Left ventricle myocardium superior (tissue), 1 donor: ENCODE measurements around the gene ADAMTS17. TPM values are rescaled to one million over a fixed set of nuclear protein-coding genes. Genes with fewer than 3 reads are reported as not detected.

Source experiments
- ATAC-seq: fragments of 200-7000 bp; cut with Tn5 transposase; one replicate; pipeline ENCODE4 v1.9.1; 2020; ENCODE audit warnings: mild to moderate bottlenecking, moderate library complexity
- DNase-seq: peaks from one replicate; pipeline ENCODE4 v3.0.0-alpha.2; 2020
- intact Hi-C: fragments of 100-400 bp; cut with micrococcal nuclease; formaldehyde crosslinking; loops from one replicate; pipeline ENCODE4 v1.11.0; 2022
- total RNA-seq: library from RNA; stranded (reverse); fragmentation: NEBNext Ultra II Directional; extraction: Animal tissue kit (Norgen Biotek cat#: 25700); gene quantifications from one replicate; pipeline ENCODE4 v1.2.1, GENCODE V29; 2021
- donor health status: DM: no; HTN: yes; CAD: no; lungs with severe emphysema.

ADAMTS17 gene
- total RNA-seq, 1 donor from 2014 or later, result 2.9 TPM

- ATAC-seq, result no peak
- intact Hi-C loops, result no loop called here
- no peak for DNase-seq
These were observed 285.2 kb downstream of the ADAMTS17 start for GRCh38 chr15:100056411-100057072.

DNA sequence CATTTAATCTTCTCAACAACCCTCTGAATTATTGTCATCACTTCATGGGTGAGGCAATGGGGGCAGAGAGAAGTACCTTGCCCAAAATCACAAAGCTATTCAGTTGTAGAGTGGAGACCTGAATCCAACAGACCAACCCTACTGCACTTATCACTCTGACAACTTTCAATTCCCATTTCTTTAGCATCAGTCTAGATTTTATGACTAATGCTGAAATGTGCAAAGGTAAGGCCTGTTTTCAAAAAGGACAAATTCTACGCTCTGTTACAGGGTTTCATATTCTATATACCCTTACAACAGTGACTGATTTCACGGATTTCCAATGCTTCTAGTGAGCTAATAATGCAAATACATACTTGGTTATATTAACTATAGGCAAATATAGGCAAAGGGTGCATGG, 286.0 kb downstream of the ADAMTS17 start:
- DNase-seq (no peak), ATAC-seq (no peak)
- intact Hi-C loops, result no loop called here

DNA sequence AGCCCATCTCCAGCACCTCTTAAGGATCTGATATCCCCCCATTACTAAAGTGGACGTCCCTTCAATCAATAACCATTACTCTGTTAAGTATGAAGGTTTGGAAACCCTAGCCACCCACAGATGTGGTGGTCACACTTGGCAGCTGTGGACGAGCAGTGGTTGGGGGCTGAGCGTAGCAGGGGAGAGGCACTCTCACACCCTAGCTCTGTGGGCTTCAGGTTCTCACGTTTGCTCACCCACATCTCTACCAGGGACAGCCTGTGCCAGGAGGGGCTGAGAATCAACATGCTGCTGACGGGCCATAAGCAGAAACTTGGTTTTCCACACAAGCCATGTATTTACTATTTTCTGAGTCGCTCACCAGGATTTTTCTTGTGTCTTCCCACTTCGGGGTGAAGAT, 287.2 kb downstream of the ADAMTS17 start:
- DNase-seq, result no peak

GRCh38 chr15:100053474-100054121, 288.2 kb downstream of the ADAMTS17 start:
- ATAC-seq (no peak), DNase-seq (no peak)
- intact Hi-C loops, result no loop called here

More for the DNA sequence above, 287.2 kb downstream of the ADAMTS17 start:
- ATAC-seq, result no peak
- intact Hi-C loops, result no loop called here

- intact Hi-C loops, result no loop called here
- DNase-seq (no peak), ATAC-seq (no peak)
These were observed 288.9 kb downstream of the ADAMTS17 start for GRCh38 chr15:100052716-100053473.

GRCh38 chr15:100050877-100051786, 290.6 kb downstream of the ADAMTS17 start:
- intact Hi-C loops, result no loop called here
- ATAC-seq (no peak), DNase-seq (no peak)

DNA sequence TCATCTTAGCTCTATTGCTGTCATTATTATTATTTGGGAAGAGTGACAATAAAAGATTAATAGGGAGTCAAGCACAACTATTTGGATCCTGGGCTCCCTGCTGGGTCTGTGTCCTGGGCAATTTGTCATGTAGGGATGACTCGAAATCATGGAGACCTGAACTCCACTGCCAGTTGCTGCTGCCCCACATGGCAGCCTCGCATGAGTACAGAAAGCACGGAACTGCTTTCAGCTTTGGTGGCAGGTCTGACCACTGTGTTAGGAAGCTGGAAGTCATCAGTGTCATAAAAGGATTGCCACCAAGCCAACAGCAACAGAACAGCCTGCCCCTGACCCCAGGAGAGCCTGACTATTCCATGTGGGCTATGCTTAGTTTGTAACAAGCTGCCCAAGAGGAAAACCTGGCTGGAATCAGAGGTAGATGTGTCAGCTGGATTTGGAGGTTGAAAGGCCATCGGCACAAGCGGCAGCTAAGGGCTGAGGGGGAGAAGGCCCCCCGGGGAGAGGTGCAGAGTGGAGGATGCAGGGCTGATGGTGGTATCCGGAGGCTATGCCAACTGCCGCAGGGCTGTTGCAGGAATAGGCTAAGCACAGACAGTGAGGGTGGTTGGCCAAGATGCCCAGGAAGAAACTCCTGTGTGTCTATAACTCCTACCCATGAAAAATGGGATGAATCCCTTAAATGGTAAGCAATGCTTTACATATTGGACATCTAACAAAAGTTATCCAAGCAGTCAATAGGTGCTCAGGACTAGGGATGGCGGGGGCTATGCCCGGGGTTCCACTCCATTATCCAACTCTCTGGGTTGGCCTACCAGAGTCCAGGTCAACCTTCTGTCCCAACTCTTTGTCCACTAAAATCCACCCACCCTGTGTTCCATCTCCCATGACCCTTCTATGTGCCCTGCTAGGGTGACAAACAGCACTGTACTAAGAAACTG, 291.6 kb downstream of the ADAMTS17 start:
- no peak for ATAC-seq
- no peak for DNase-seq
- intact Hi-C loops, result no loop called here

GRCh38 chr15:100049483-100049882, 292.3 kb downstream of the ADAMTS17 start:
- no peak for ATAC-seq
- no peak for DNase-seq
- intact Hi-C loops, result no loop called here

GRCh38 chr15:100048736-100049135, 293.0 kb downstream of the ADAMTS17 start:
- intact Hi-C loops, result no loop called here
- DNase-seq (no peak), ATAC-seq (no peak)

- no peak for DNase-seq
- intact Hi-C loops, result no loop called here
- peak; percentile 64 for ATAC-seq
These were observed 298.1 kb downstream of the ADAMTS17 start for GRCh38 chr15:100043692-100044091.

GRCh38 chr15:100043068-100043641, 298.6 kb downstream of the ADAMTS17 start:
- intact Hi-C loops, result no loop called here
- no peak for DNase-seq
- peak; percentile 79 for ATAC-seq

- intact Hi-C loops, result no loop called here
- no peak for ATAC-seq
These were observed 299.2 kb downstream of the ADAMTS17 start for GRCh38 chr15:100042558-100042957.

DNA sequence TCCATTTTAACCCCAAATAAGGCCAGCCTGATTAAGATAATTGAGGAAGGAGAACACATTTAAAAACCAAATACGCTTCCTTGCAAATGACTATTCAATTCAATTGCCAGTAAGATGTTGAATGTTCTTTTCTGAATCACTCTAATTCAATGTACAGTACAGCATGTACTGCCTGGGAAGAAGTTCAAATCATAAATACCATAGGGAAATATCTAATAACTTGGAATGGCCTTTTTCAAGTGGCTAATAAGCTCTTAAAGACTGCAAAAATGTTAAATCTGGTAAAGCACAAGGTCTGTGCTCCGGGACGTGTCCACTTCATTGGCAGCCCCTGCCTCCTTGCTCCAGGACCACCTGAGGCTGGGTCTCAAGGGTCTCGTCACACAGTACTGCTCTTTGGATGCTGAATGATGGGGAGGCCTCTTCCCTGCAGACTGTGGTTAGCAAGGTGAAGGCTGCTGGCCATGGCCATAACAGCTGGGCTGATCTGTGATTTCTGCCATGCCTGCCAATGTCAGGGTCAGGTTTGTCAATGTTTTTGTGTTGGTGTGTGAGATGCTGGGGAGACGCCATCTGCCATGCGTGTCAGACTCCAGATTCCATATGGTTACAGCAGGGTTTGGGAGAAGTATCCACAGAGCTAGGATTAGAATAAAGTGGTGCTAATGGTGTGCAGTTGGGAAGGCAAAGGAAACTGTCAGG, 300.5 kb downstream of the ADAMTS17 start:
- DNase-seq (no peak), ATAC-seq (no peak)
- intact Hi-C loops, result no loop called here

More at GRCh38 chr15:100042558-100042957, 299.2 kb downstream of the ADAMTS17 start:
- no peak for DNase-seq

GRCh38 chr15:100039994-100040393, 301.8 kb downstream of the ADAMTS17 start:
- DNase-seq (no peak), ATAC-seq (peak; percentile 33)
- intact Hi-C loops, result no loop called here

- ATAC-seq (no peak), DNase-seq (no peak)
- intact Hi-C loops, result no loop called here
These were observed 303.0 kb downstream of the ADAMTS17 start for GRCh38 chr15:100038736-100039135.

GRCh38 chr15:100037901-100038300, 303.9 kb downstream of the ADAMTS17 start:
- no peak for ATAC-seq
- intact Hi-C loops, result no loop called here
- no peak for DNase-seq

GRCh38 chr15:100036015-100036414, 305.8 kb downstream of the ADAMTS17 start:
- intact Hi-C loops, result no loop called here
- ATAC-seq (no peak), DNase-seq (no peak)
